GM23248 (cell line): ENCODE measurements around the gene PRSS48. TPM values are rescaled to one million over a fixed set of nuclear protein-coding genes. Genes with fewer than 3 reads are reported as not detected.

Source experiments
- DNase-seq: peaks from one replicate; pipeline ENCODE4 v3.0.0-alpha.2; 2015
- H2AFZ ChIP-seq: fragments of 200-600 bp; sonication (generic); 2 replicates; pipeline ENCODE4 v1.6.1; 2016; ENCODE audit warnings: antibody characterized with exemption
- H3F3A ChIP-seq: fragments of 200-600 bp; sonication (generic); 2 replicates; pipeline ENCODE4 v1.6.1; 2016; ENCODE audit warnings: mild to moderate bottlenecking, antibody characterized with exemption, mixed run types; ENCODE audit not compliant: insufficient read depth
- H3K27ac ChIP-seq: fragments of 200-600 bp; sonication (generic); 2 replicates; pipeline ENCODE4 v1.5.1; 2016; ENCODE audit warnings: mild to moderate bottlenecking
- H3K27me3 ChIP-seq: fragments of 200-600 bp; sonication (generic); replicated peaks from 2 replicates; pipeline ENCODE4 v1.6.1; 2016; ENCODE audit warnings: mild to moderate bottlenecking; ENCODE audit not compliant: insufficient read depth
- H3K36me3 ChIP-seq: fragments of 200-600 bp; sonication (generic); 2 replicates; pipeline ENCODE4 v1.6.1; 2016; ENCODE audit warnings: low read depth, mild to moderate bottlenecking
- H3K4me1 ChIP-seq: fragments of 200-600 bp; sonication (generic); 2 replicates; pipeline ENCODE4 v1.6.1; 2016; ENCODE audit warnings: mild to moderate bottlenecking; ENCODE audit not compliant: insufficient read depth
- H3K4me2 ChIP-seq: fragments of 200-600 bp; sonication (generic); one replicate; pipeline ENCODE4 v1.6.1; 2016; ENCODE audit warnings: mild to moderate bottlenecking; ENCODE audit not compliant: unreplicated experiment
- H3K4me3 ChIP-seq: fragments of 200-600 bp; sonication (generic); 2 replicates; pipeline ENCODE4 v1.5.1; 2016; ENCODE audit warnings: mild to moderate bottlenecking
- H3K79me2 ChIP-seq: fragments of 200-600 bp; sonication (generic); 2 replicates; pipeline ENCODE4 v1.6.1; 2016; ENCODE audit warnings: mild to moderate bottlenecking; ENCODE audit not compliant: insufficient read depth
- H3K9ac ChIP-seq: fragments of 200-600 bp; sonication (generic); 2 replicates; pipeline ENCODE4 v1.6.1; 2016; ENCODE audit warnings: mild to moderate bottlenecking
- H3K9me2 ChIP-seq: fragments of 200-600 bp; sonication (generic); 2 replicates; pipeline ENCODE4 v1.6.1; 2016; ENCODE audit warnings: mixed run types, mild to moderate bottlenecking, moderate library complexity; ENCODE audit not compliant: insufficient read depth
- H3K9me3 ChIP-seq: fragments of 200-600 bp; sonication (generic); one replicate; pipeline ENCODE4 v1.6.1; 2017; ENCODE audit warnings: low read depth
- H4K20me1 ChIP-seq: fragments of 200-600 bp; sonication (generic); 2 replicates; pipeline ENCODE4 v1.6.0; 2016; ENCODE audit not compliant: insufficient read depth
- EZH2 ChIP-seq: fragments of 200-600 bp; sonication (generic); IDR thresholded peaks from 2 replicates; pipeline ENCODE4 v1.6.1; 2018; ENCODE audit warnings: antibody characterized with exemption, mild to moderate bottlenecking; ENCODE audit not compliant: insufficient read depth, poor library complexity, severe bottlenecking
- EZH2phosphoT487 ChIP-seq: fragments of 200-600 bp; sonication (generic); IDR thresholded peaks from 2 replicates; pipeline ENCODE4 v1.6.1; 2018; ENCODE audit warnings: antibody characterized with exemption, moderate library complexity, mild to moderate bottlenecking, low read depth; ENCODE audit not compliant: insufficient read depth
- WGBS, 2 experiments: methylation state at CpG; one replicate each; pipeline ENCODE4 v1.1.6; 2015 to 2017; ENCODE audit warnings: low lambda C conversion rate in 2 of 2, low coverage in 1 of 2; ENCODE audit errors: missing lambda C conversion rate in 2 of 2; 5-methylcytosine and 5-hydroxymethylcytosine counted together
- in situ Hi-C: fragments of 300-500 bp; cut with MboI; formaldehyde crosslinking; loops from 2 replicates; pipeline ENCODE4 v1.15.0; 2020
- polyA plus RNA-seq: library from polyadenylated mRNA; unstranded; fragments of >200 nt; fragmentation: Nextera tagmentation; extraction: Ambion mirVana; gene quantifications from 2 replicates; pipeline ENCODE4 v1.2.1, GENCODE V29; 2016
- total RNA-seq: library from RNA; depleted of rRNA; stranded (reverse); fragments of >200 nt; shearing (Covaris generic); gene quantifications from 2 replicates; pipeline ENCODE4 v1.2.3, GENCODE V29; 2014

Gene PRSS48
- total and polyA plus RNA-seq, 2 experiments from 2014 or later: not detected

DNA sequence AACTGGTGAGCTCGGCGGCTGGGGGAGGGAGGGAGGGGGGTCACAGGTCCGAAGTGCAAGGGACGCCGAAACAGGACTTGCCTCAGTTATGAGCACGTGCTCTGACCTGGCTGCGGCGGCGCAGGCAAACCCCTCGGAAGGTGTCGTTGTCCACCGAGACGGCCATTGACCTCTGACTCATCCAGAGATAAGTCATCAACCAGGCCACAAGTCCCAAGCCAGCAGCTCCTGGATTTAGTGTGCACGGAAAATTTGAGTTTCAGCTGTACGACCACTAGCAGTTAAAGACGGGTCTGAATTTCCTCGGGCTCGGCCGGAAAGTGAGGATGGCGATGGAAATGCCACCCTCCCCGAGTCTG, 47.8 kb downstream of the PRSS48 start:
- H3K9me3 ChIP-seq: no peaks in the 10 kb centered on the region
- H3K4me1 ChIP-seq: peaks cover 22% of the 10 kb centered on the region
- H3K4me3 ChIP-seq: peak overlapping the region; percentile 88
- H3K9me2 ChIP-seq: no peaks in the 10 kb centered on the region
- no peak for TF ChIP-seq EZH2phosphoT487
- no peak for TF ChIP-seq EZH2
- H2AFZ ChIP-seq: peak overlapping the region; percentile 95
- peaks cover 14% of the 10 kb centered on the region; the same call in 1 of the 2 replicates for H3K79me2 ChIP-seq
- peak; percentile 83 for DNase-seq
- peak overlapping the region; percentile 83 for H3K4me2 ChIP-seq
- in situ Hi-C loops: no loop called here
- no peak overlapping the region for H3K27ac ChIP-seq
- peak overlapping the region; percentile 71 for H3K9ac ChIP-seq
- H3K36me3 ChIP-seq: no peaks in the 10 kb centered on the region
- H3K27me3 ChIP-seq: no peaks in the 10 kb centered on the region
- no peaks in the 10 kb centered on the region for H4K20me1 ChIP-seq
- H3F3A ChIP-seq: peaks cover 19% of the 10 kb centered on the region
- WGBS, 2 experiments: 1 to 2% methylated on average over 19 to 21 of the region's 21 CpGs

DNA sequence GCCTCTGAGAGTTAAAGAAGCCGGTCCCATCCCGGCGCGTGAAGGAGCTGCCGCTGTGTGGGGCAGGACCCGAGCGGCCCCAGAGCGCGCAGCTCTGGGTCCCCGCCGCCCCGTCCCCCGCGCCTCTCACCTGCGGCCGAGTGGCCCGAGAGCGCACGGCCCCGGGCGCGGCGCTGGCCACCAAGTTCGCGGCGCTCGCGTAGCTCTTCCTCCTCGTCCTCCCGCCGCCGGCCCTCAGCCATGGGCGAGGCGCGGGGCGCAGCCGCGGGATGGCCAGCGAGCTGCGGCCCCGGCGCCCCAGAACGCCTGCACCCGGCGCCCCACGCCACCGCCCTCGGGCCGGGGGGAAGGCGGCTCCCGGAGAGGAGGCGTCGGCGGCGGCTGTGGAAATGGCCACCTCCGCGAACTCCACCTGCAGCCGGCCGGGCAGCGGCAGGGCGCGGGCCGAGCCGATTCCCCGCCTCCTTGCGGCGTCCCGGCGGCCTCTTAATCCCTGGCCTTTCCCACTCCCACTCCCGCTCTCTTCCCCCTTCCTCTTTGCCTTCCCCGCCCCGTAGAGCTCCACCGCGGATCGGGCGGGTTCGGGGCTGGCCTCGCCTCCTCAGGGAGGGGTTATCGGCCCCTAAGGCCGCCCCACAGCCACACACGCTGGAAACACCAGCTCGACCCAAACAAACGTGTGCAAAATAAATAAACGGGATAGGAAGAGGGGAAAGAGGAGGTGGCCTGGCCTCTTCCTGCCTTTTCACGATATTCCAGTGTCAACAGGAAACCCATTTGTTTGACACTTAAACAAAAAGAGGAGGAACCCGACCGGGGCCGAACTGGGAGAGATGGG, 48.4 kb downstream of the PRSS48 start, which contains the start of gene SH3D19:
SH3D19 (minus strand) TSS at position 495 of the 838 bp plus-strand sequence; CDS start at position 242, 253 bp downstream.
- peak; percentile 67 for DNase-seq
- H3K4me2 ChIP-seq: peak within 1 kb of the TSS; percentile 83
- no peaks in the 10 kb centered on the region for H3K9me3 ChIP-seq
- H3K27ac ChIP-seq: no peak within 1 kb of the TSS
- H3F3A ChIP-seq: peaks cover 19% of the 10 kb centered on the region
- no peak for TF ChIP-seq EZH2phosphoT487
- no peak for TF ChIP-seq EZH2
- H3K9me2 ChIP-seq: no peaks in the 10 kb centered on the region
- peaks cover 9% of the 10 kb centered on the region; the same call in 1 of the 2 replicates for H3K79me2 ChIP-seq
- peak within 1 kb of the TSS; percentile 95 for H2AFZ ChIP-seq
- peaks cover 26% of the 10 kb centered on the region for H3K4me1 ChIP-seq
- in situ Hi-C loops: no loop called here
- H3K4me3 ChIP-seq: peak within 1 kb of the TSS; percentile 88
- no peaks in the 10 kb centered on the region for H4K20me1 ChIP-seq
- H3K36me3 ChIP-seq: no peaks in the 10 kb centered on the region
- 1% methylated on average over 56 to 85 of the region's 88 CpGs for WGBS, 2 experiments
- peak within 1 kb of the TSS; percentile 71 for H3K9ac ChIP-seq
- H3K27me3 ChIP-seq: no peaks in the 10 kb centered on the region

DNA sequence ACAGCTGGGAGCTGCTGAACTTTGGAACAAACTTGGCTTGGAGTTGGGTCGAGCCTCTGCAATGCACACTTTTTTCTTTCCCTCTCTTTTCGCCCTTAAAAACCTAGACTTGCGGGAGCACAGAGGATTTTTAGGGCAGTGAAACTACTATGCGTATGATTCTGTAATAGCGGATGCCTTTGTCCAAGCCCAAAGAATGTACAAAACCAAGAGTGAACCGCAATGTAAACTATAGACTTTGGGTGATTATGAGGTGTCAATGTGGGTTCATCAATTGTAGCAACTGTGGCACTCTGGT, 48.9 kb downstream of the PRSS48 start:
- H3K9me3 ChIP-seq: no peaks in the 10 kb centered on the region
- no peak for TF ChIP-seq EZH2phosphoT487
- no peak for TF ChIP-seq EZH2
- H2AFZ ChIP-seq: peak overlapping the region; percentile 95
- in situ Hi-C loops: no loop called here
- peak overlapping the region; percentile 71 for H3K9ac ChIP-seq
- H3K79me2 ChIP-seq: peaks cover 3% of the 10 kb centered on the region; the same call in 1 of the 2 replicates
- no peaks in the 10 kb centered on the region for H3K36me3 ChIP-seq
- DNase-seq: no peak
- H4K20me1 ChIP-seq: no peaks in the 10 kb centered on the region
- H3K4me1 ChIP-seq: peaks cover 26% of the 10 kb centered on the region
- peak overlapping the region; percentile 83 for H3K4me2 ChIP-seq
- H3K9me2 ChIP-seq: no peaks in the 10 kb centered on the region
- H3K27me3 ChIP-seq: no peaks in the 10 kb centered on the region
- 5 to 6% methylated on average over 6 of the region's 6 CpGs for WGBS, 2 experiments
- no peak overlapping the region for H3K27ac ChIP-seq
- H3F3A ChIP-seq: peaks cover 19% of the 10 kb centered on the region
- peak overlapping the region; percentile 88 for H3K4me3 ChIP-seq

DNA sequence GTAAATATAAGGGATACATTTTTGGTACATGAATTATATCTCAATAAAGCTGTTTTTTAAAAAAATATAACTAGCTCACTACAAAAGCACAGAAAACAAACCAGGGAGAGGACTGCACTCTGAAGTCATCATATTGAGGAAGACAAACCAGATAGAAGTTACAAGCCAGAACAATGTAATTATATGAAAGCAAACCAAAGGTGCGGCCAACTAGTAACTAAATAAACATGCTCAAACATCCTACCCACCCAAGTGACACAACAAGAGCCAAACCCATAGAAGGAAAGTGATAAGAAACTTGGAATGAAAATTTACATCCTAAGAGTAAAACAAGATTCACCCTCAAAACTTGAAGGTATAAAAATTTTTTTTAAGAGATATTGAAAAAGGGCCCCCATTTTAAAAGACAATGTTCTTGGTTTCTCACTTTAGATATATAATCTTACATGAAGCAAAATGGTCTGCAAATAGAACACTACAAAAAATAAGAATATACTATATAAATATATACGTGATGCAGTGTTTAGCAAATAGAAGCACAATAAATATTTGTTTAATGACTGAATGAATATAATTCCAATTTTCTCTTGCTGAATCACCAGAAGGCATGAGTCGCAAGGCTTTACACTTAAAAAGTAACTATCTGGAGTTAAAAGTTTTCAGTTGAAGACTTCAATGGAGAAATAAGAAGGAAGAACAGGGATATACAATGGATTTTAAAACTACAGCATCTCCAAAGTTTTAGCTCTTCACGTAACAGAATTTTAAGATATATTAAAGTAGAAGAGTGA, 52.5 kb downstream of the PRSS48 start:
- H3K4me3 ChIP-seq: no peak overlapping the region
- peak overlapping the region; percentile 1 for H3K4me2 ChIP-seq
- H2AFZ ChIP-seq: 0 out of 2 replicates have a peak overlapping the region, but pooled peaks have one; percentile 15
- 61 to 67% methylated on average over 4 of the region's 4 CpGs for WGBS, 2 experiments
- DNase-seq: peak; percentile 68
- no peaks in the 10 kb centered on the region for H3K9me3 ChIP-seq
- no peaks in the 10 kb centered on the region for H3K27me3 ChIP-seq
- H3K79me2 ChIP-seq: no peaks in the 10 kb centered on the region
- in situ Hi-C loops: no loop called here
- TF ChIP-seq EZH2phosphoT487: no peak
- no peak for TF ChIP-seq EZH2
- peaks cover 11% of the 10 kb centered on the region for H3K4me1 ChIP-seq
- H3K27ac ChIP-seq: no peak overlapping the region; the same call in 1 of the 2 replicates
- no peaks in the 10 kb centered on the region for H4K20me1 ChIP-seq
- H3K9me2 ChIP-seq: no peaks in the 10 kb centered on the region
- peaks cover under 1% of the 10 kb centered on the region; the same call in 1 of the 2 replicates for H3F3A ChIP-seq
- H3K9ac ChIP-seq: no peak overlapping the region
- no peaks in the 10 kb centered on the region for H3K36me3 ChIP-seq
